ENCODE results near the gene PNPLA6. TPM values are rescaled to one million over a fixed set of nuclear protein-coding genes. Genes with fewer than 3 reads are reported as not detected.

The PNPLA6 gene
- total and polyA plus RNA-seq, 2 of the 13 experiments (the other 11 are each of a cell fraction or from before 2014, with no cell fraction given) = 24.9 to 28.2 TPM

- TF ChIP-seq RNF2 (conservative IDR thresholded peaks at IDR 0.05; ENCODE audit: low read depth) = no peak
- no peak for TF ChIP-seq SOX6 (IDR thresholded peaks at IDR 0.05)
- TF ChIP-seq SOX6 (CRISPR knock-in tag; IDR thresholded peaks at IDR 0.05) = no peak
- no peak for TF ChIP-seq JUN (CRISPR knock-in tag; IDR thresholded peaks at IDR 0.05)
- no peak for TF ChIP-seq ZKSCAN5 (CRISPR knock-in tag; IDR thresholded peaks at IDR 0.05)
- TF ChIP-seq HNRNPH1 (optimal IDR thresholded peaks at IDR 0.05; ENCODE audit: low read depth, low read length) = no peak
These were observed 23.1 kb downstream of the PNPLA6 start (continued) for GRCh38 chr19:7558667-7559066.

GRCh38 chr19:7559102-7559501 lies 23.6 kb downstream of the PNPLA6 start:
- no peak for FAIRE-seq
- Histone ChIP-seq H3K27me3 (ENCODE audit: control insufficient read depth in 1 of 2, insufficient read depth in 2 of 2, low read length in 2 of 2) (no peaks in the 10 kb centered on the region), H4K20me1 (ENCODE audit: insufficient read depth, low read length) (no peaks in the 10 kb centered on the region), H3K4me1 (ENCODE audit: insufficient read depth, low read length) (no peaks in the 10 kb centered on the region), H3K9me3 (ENCODE audit: low read length) (no peaks in the 10 kb centered on the region), H3K79me2 (ENCODE audit: insufficient read depth, low read length) (no peaks in the 10 kb centered on the region), H3K36me3 (replicated peaks in 1 of 2; ENCODE audit: control insufficient read depth in 1 of 2, insufficient read depth in 2 of 2, low read length in 2 of 2) (peaks cover 1 to 4% of the 10 kb centered on the region in 2 experiments; a peak in 3 of 5 replicates), H3K4me2 (ENCODE audit: low read depth, low read length) (no peak overlapping the region), H3K4me3 (replicated peaks in 1 of 3; ENCODE audit: insufficient read depth in 1 of 3, low read depth in 2 of 3, low read length in 3 of 3) (no peak overlapping the region), H2AFZ (ENCODE audit: low read length) (no peak overlapping the region), H3K9ac (ENCODE audit: insufficient read depth, low read depth, low read length) (no peak overlapping the region), H3K27ac (ENCODE audit: extremely low read length, insufficient read depth, low read length) (no peak overlapping the region)
- CTCF ChIA-PET (ENCODE audit: low intra/inter-chr PET ratio, low total read pairs) = no interaction called here
- 61% methylated on average over 3 of the region's 4 CpGs for WGBS (ENCODE audit: low lambda C conversion rate)
- no peak for DNase-seq (ENCODE audit: low spot score)
- in situ Hi-C loops (cut with HindIII; ENCODE audit: extremely low pct_ligation_motif_present, low pct_unique_long_range_greater_than_20kb) = no loop called here
- BruUV-seq (replicated peaks) = no TSS peak
- intact Hi-C loops (cut with micrococcal nuclease; ENCODE audit: unreplicated experiment) = no loop called here
- ATAC-seq = no peak
- POLR2A ChIA-PET = no interaction called here
- TF ChIP-seq ZNF44 (CRISPR knock-in tag; IDR thresholded peaks at IDR 0.05) = no peak
- TF ChIP-seq ZNF646 (CRISPR knock-in tag; IDR thresholded peaks at IDR 0.05) = no peak
- TF ChIP-seq ZNF446 (CRISPR knock-in tag; IDR thresholded peaks at IDR 0.05) = no peak
- TF ChIP-seq ZNF724P (CRISPR knock-in tag; IDR thresholded peaks at IDR 0.05; ENCODE audit: borderline replicate concordance) = no peak
- no peak for TF ChIP-seq HOXA5 (CRISPR knock-in tag; IDR thresholded peaks at IDR 0.05)
- TF ChIP-seq EHMT2 (IDR thresholded peaks at IDR 0.05; ENCODE audit: borderline replicate concordance, low read depth, low read length) = no peak
- TF ChIP-seq SMARCE1 (IDR thresholded peaks at IDR 0.05; ENCODE audit: borderline replicate concordance) = no peak
- TF ChIP-seq MYC (CRISPR knock-in tag; IDR thresholded peaks at IDR 0.05; ENCODE audit: borderline replicate concordance) = no peak
- no peak for TF ChIP-seq CC2D1A (CRISPR knock-in tag; IDR thresholded peaks at IDR 0.05)
- TF ChIP-seq RNF219 (CRISPR knock-in tag; IDR thresholded peaks at IDR 0.05) = no peak
- no peak for TF ChIP-seq RBFOX2 (IDR thresholded peaks at IDR 0.05; ENCODE audit: low read depth, low read length)
- TF ChIP-seq ZNF484 (CRISPR knock-in tag; IDR thresholded peaks at IDR 0.05; ENCODE audit: borderline replicate concordance, low read depth) = no peak

All from HepG2 (cell line).